HG02759 (cell line): Measurements from ENCODE around the gene POU4F3.

ENCODE experiments used
- ATAC-seq: cut with Tn5 transposase; IDR thresholded peaks from one replicate; pipeline ENCODE4 v1.9.1; 2021; ENCODE audit warnings: mild to moderate bottlenecking, moderate library complexity; ENCODE audit not compliant: unreplicated experiment

POU4F3 gene

DNA sequence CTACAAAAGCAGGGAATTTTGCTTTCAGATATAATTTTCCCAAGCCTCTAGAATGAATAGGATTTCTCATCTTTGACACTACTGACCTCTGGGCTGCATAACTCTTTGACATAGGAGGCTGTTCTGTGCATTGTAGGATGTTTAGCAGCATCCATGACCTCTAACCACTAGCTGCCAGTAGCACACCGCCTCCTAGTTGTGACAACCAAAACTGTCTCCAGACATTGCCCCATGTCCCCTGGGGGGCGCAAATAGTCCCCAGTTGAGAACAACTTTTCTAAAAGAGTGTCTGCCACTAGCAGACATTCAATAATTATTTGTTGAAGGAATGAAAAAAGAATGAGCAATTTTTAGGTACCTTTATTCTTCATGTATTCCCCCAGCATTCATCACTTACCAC, 51.8 kb downstream of the POU4F3 start:
- ATAC-seq = no peak
